Measurements from ENCODE around the gene HES6. TPM values are rescaled to one million over a fixed set of nuclear protein-coding genes. Genes with fewer than 3 reads are reported as not detected.

The HES6 gene
- total and polyA plus RNA-seq, 2 experiments from 2014 or later: 17.8 to 23.0 TPM

GRCh38 chr2:238264072-238264460, 24.2 kb upstream of the HES6 start:
- TF ChIP-seq EZH2phosphoT487 (IDR thresholded peaks at IDR 0.05; ENCODE audit: low read depth, severe bottlenecking, unreplicated experiment): no peak
- no peak for TF ChIP-seq EZH2 (IDR thresholded peaks at IDR 0.05; ENCODE audit: borderline replicate concordance)
- TF ChIP-seq CTCF (IDR thresholded peaks at IDR 0.05; ENCODE audit: poor library complexity): no peak
- DNase-seq (ENCODE audit: low spot score): no peak
- H3K27ac ChIP-seq: peak overlapping the region; percentile 26
- H2AFZ ChIP-seq: no peak overlapping the region
- no peaks in the 10 kb centered on the region for H3K36me3 ChIP-seq (replicated peaks; ENCODE audit: insufficient read depth, low read depth)
- H3K4me1 ChIP-seq (ENCODE audit: insufficient read depth): peaks cover 12% of the 10 kb centered on the region
- WGBS (ENCODE audit: low lambda C conversion rate, missing lambda C conversion rate): 97% methylated on average over 4 of the region's 4 CpGs
- H3K4me3 ChIP-seq: no peak overlapping the region
- no peaks in the 10 kb centered on the region for H3K9me2 ChIP-seq (replicated peaks; ENCODE audit: insufficient read depth)
- H3K4me2 ChIP-seq: no peak overlapping the region
- no peaks in the 10 kb centered on the region for H3K79me2 ChIP-seq
- H4K20me1 ChIP-seq (ENCODE audit: insufficient read depth, poor library complexity, severe bottlenecking): no peaks in the 10 kb centered on the region
- H3K9me3 ChIP-seq (ENCODE audit: low read depth): no peaks in the 10 kb centered on the region
- no peaks in the 10 kb centered on the region for H3K27me3 ChIP-seq

DNA sequence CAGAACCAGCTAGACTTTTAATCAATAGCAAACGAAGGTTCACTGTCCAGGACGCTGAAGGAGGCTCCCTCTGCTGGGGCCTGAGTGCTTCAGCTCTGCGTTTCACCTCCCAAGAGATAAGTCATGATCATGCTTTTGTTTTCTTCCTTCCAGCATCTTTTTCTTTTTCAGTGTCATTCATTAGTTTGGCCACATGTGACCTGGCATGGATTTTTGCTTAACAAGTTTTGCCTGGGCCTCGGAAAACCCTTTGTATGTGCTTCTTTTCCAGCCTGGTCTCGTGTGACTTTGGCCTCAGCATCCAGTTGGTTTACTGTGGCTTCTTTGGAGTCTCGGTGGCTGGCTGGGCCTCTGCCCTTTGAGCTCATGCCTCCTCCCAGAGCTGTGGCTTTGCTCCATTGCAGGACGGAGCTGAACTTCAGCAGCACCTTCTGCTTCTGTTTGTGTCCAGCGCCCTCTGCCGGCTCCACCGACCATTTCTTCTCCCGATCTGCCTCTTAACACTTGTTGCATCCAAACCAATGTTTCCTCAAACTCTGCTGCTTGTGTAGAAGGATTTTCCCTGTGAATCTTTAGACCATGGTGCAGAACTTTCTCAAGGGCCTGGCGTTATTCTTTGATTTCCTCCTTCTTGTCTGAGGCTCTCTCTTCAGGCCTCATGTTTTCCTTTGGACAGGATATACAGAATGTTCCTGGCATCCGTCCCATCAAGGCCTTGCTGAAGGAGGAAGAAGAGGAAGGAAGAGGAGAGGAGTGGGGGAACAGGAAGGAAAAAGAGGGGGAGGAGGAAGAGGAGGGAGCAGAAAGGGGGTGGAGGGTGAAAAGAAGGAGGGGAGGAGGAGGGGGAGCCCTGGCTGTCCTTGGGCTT, 23.6 kb upstream of the HES6 start:
- H3K4me2 ChIP-seq: peak overlapping the region; percentile 41
- TF ChIP-seq CTCF (IDR thresholded peaks at IDR 0.05; ENCODE audit: poor library complexity) (peak; percentile 82), EZH2 (IDR thresholded peaks at IDR 0.05; ENCODE audit: borderline replicate concordance) (no peak)
- H3K4me3 ChIP-seq: no peak overlapping the region
- H3K36me3 ChIP-seq (replicated peaks; ENCODE audit: insufficient read depth, low read depth): no peaks in the 10 kb centered on the region
- H3K79me2 ChIP-seq: no peaks in the 10 kb centered on the region
- WGBS (ENCODE audit: low lambda C conversion rate, missing lambda C conversion rate): 20% methylated on average over 13 of the region's 13 CpGs
- peak overlapping the region; percentile 74 for H3K27ac ChIP-seq
- H3K4me1 ChIP-seq (ENCODE audit: insufficient read depth): peaks cover 12% of the 10 kb centered on the region
- H3K9me2 ChIP-seq (replicated peaks; ENCODE audit: insufficient read depth): no peaks in the 10 kb centered on the region
- DNase-seq (ENCODE audit: low spot score): peak; percentile 94
- no peaks in the 10 kb centered on the region for H3K9me3 ChIP-seq (ENCODE audit: low read depth)
- no peaks in the 10 kb centered on the region for H3K27me3 ChIP-seq
- no peaks in the 10 kb centered on the region for H4K20me1 ChIP-seq (ENCODE audit: insufficient read depth, poor library complexity, severe bottlenecking)
- H2AFZ ChIP-seq: no peak overlapping the region

DNA sequence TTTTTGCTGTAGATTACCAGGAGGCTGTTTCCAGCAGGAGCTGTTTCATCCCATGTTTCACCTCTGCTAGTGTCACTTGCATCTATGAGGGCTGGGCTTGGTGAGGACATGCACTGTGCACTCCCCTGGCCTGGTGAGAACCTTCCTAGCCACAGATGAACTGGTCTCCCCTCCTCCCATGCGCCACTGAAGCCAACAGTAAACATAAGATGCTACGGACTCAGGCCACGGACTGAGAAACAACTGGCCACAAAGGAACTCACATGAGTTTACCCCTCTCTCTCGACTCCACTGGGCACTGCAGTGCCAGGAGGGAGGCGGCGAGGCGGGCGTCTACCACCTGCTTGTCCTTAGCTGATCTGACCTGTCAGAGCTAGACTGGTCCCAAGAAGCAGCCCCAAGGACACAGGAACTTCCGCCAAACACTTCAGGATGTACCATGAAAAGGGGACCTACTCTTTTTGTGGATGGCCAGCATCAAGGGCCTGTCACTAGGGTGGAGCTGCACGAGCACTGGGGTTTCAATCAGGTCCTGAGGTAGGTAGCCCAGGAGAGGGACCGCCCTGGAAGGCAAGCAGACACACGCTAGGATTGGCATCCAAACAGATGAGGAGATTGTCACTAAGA, 22.8 kb upstream of the HES6 start:
- Histone ChIP-seq H3K9me3 (ENCODE audit: low read depth) (no peaks in the 10 kb centered on the region), H3K36me3 (replicated peaks; ENCODE audit: insufficient read depth, low read depth) (no peaks in the 10 kb centered on the region), H3K79me2 (no peaks in the 10 kb centered on the region), H3K9me2 (replicated peaks; ENCODE audit: insufficient read depth) (no peaks in the 10 kb centered on the region), H3K4me2 (peak overlapping the region; percentile 41), H3K4me1 (ENCODE audit: insufficient read depth) (peaks cover 12% of the 10 kb centered on the region), H3K27ac (peak overlapping the region; percentile 74), H3K4me3 (no peak overlapping the region), H2AFZ (no peak overlapping the region), H3K27me3 (no peaks in the 10 kb centered on the region), H4K20me1 (ENCODE audit: insufficient read depth, poor library complexity, severe bottlenecking) (no peaks in the 10 kb centered on the region)
- 97% methylated on average over 11 of the region's 12 CpGs for WGBS (ENCODE audit: low lambda C conversion rate, missing lambda C conversion rate)
- no peak for TF ChIP-seq EZH2 (IDR thresholded peaks at IDR 0.05; ENCODE audit: borderline replicate concordance)
- no peak for TF ChIP-seq CTCF (IDR thresholded peaks at IDR 0.05; ENCODE audit: poor library complexity)
- TF ChIP-seq EZH2phosphoT487 (IDR thresholded peaks at IDR 0.05; ENCODE audit: low read depth, severe bottlenecking, unreplicated experiment): no peak
- no peak for DNase-seq (ENCODE audit: low spot score)

All from hepatocyte (in vitro differentiated cells).